Endothelial cell of umbilical vein (primary cell): ENCODE data around the gene FURIN. TPM values are rescaled to one million over a fixed set of nuclear protein-coding genes. Genes with fewer than 3 reads are reported as not detected.
A peak's percentile ranks its signal among the peaks of the same experiment; 100 is the strongest.

ENCODE experiments used
- BruUV-seq: library from RNA; stranded (reverse); fragments of 400-500 nt; replicated peaks from 2 replicates; lab custom pipeline; 2021; lab: Mats Ljungman, UMichigan
- CTCF ChIA-PET: fragments of 300-600, 350-600 bp; sonication (Branson Sonifier 250); formaldehyde crosslinking; loops from one replicate; lab custom pipeline; 2021; ENCODE audit warnings: antibody characterized with exemption, inconsistent platforms; lab: Charles Lee
- POLR2A ChIA-PET: fragments of 300-600, 350-600 bp; sonication (Branson Sonifier 250); formaldehyde crosslinking; loops from one replicate; lab custom pipeline; 2021; ENCODE audit warnings: antibody characterized with exemption, inconsistent platforms; lab: Charles Lee
- DNase-seq: peaks from one replicate; pipeline ENCODE4 v3.0.0-alpha.2; 2011; ENCODE audit warnings: low read depth, low spot score
- FAIRE-seq: peaks from 2 replicates; lab custom pipeline; 2011; peaks lifted over from hg19 to GRCh38; lab: Jason Lieb, UNC
- H2AFZ ChIP-seq: 2 replicates; pipeline ENCODE4 v1.6.0; 2012; ENCODE audit warnings: low read depth, low read length, control low read depth, inconsistent platforms
- H3K27ac ChIP-seq: 2 replicates; pipeline ENCODE4 v1.5.1; 2011; ENCODE audit warnings: low read depth, mild to moderate bottlenecking, control low read depth, low read length, moderate library complexity; ENCODE audit not compliant: insufficient read depth
- H3K27me3 ChIP-seq, 2 experiments: 2 replicates each; pipeline versions ENCODE4 v1.6.0 to v1.6.1; 2011; ENCODE audit warnings: low read length in 2 of 2, mixed read lengths in 1 of 2; ENCODE audit not compliant: control insufficient read depth in 2 of 2, insufficient read depth in 2 of 2
- H3K36me3 ChIP-seq, 2 experiments: 2 replicates in 1 of 2; 3 replicates in 1 of 2; pipeline ENCODE4 v1.5.1; 2011; ENCODE audit warnings: low read length in 2 of 2, mild to moderate bottlenecking in 1 of 2, moderate library complexity in 1 of 2; ENCODE audit not compliant: control insufficient read depth in 2 of 2, insufficient read depth in 2 of 2; ENCODE audit errors: extremely low read depth in 1 of 2
- H3K4me1 ChIP-seq: 3 replicates; pipeline ENCODE4 v1.5.1; 2011; ENCODE audit warnings: mild to moderate bottlenecking, low read length; ENCODE audit not compliant: control insufficient read depth, insufficient read depth; ENCODE audit errors: extremely low read depth
- H3K4me2 ChIP-seq: 2 replicates; pipeline ENCODE4 v1.6.1; 2011; ENCODE audit warnings: low read length, control low read depth, mixed read lengths; ENCODE audit not compliant: insufficient read depth
- H3K4me3 ChIP-seq, 3 experiments: fragments of 200-600 bp in 1 of 3; sonication (generic), shearing (Covaris generic) in 1 of 3; replicated peaks in 1 of 3; 2 replicates each; pipeline ENCODE4 v1.5.1; 2011 to 2016; ENCODE audit warnings: control low read depth in 3 of 3, low read length in 3 of 3, mild to moderate bottlenecking in 2 of 3, inconsistent platforms in 1 of 3, low read depth in 1 of 3, moderate library complexity in 1 of 3; ENCODE audit not compliant: insufficient read depth in 1 of 3
- H3K79me2 ChIP-seq: 2 replicates; pipeline ENCODE4 v1.6.0; 2012; ENCODE audit warnings: low read length, inconsistent platforms; ENCODE audit not compliant: control insufficient read depth, insufficient read depth
- H3K9ac ChIP-seq: replicated peaks from 2 replicates; pipeline ENCODE3; 2011; ENCODE audit warnings: low read length, control low read depth; ENCODE audit not compliant: insufficient read depth; ENCODE audit errors: extremely low read depth
- H3K9me1 ChIP-seq: replicated peaks from 3 replicates; pipeline ENCODE4 v1.6.0; 2011; ENCODE audit warnings: mild to moderate bottlenecking, low read length; ENCODE audit not compliant: control insufficient read depth, insufficient read depth; ENCODE audit errors: extremely low read depth
- H3K9me3 ChIP-seq: replicated peaks from 2 replicates; pipeline ENCODE4 v1.5.1; 2012; ENCODE audit warnings: low read length, inconsistent platforms; ENCODE audit not compliant: control insufficient read depth, insufficient read depth
- H4K20me1 ChIP-seq: replicated peaks from 2 replicates; pipeline ENCODE3; 2011; ENCODE audit warnings: mild to moderate bottlenecking, low read length; ENCODE audit not compliant: control insufficient read depth, insufficient read depth; ENCODE audit errors: extremely low read depth
- EZH2 ChIP-seq: IDR thresholded peaks from 2 replicates; pipeline ENCODE4 v1.6.1; 2012; ENCODE audit warnings: borderline replicate concordance, low read depth, mild to moderate bottlenecking, moderate library complexity, low read length, inconsistent platforms; ENCODE audit not compliant: severe bottlenecking
- FOS ChIP-seq: IDR thresholded peaks from 2 replicates; pipeline ENCODE4 v1.6.1; 2011; ENCODE audit warnings: mild to moderate bottlenecking, low read length, moderate library complexity, borderline replicate concordance; ENCODE audit not compliant: insufficient read depth
- GATA2 ChIP-seq: IDR thresholded peaks from 2 replicates; pipeline ENCODE4 v1.7.0; 2011; ENCODE audit warnings: low read depth, mild to moderate bottlenecking, moderate library complexity, mixed read lengths, low read length; ENCODE audit not compliant: insufficient read length, insufficient read depth
- JUN ChIP-seq: IDR thresholded peaks from 2 replicates; pipeline ENCODE4 v1.6.1; 2011; ENCODE audit warnings: borderline replicate concordance, low read depth; ENCODE audit not compliant: insufficient read length, insufficient read depth
- MYC ChIP-seq: IDR thresholded peaks from one replicate; pipeline ENCODE4 v1.6.1; 2011; ENCODE audit warnings: mild to moderate bottlenecking, low read depth, low read length
- POLR2A ChIP-seq: IDR thresholded peaks from 2 replicates; pipeline ENCODE4 v1.6.1; 2012; ENCODE audit warnings: low read depth, mild to moderate bottlenecking, control low read depth, low read length
- POLR2AphosphoS5 ChIP-seq: IDR thresholded peaks from 2 replicates; pipeline ENCODE4 v1.6.1; 2012; ENCODE audit warnings: low read depth, mild to moderate bottlenecking, control low read depth, low read length, moderate library complexity; ENCODE audit not compliant: insufficient read depth
- dilution Hi-C: fragments of 300-500 bp; cut with MboI; formaldehyde crosslinking; loops from one replicate; pipeline ENCODE4 v1.15.0; 2019; ENCODE audit warnings: low sequenced_read_pairs; ENCODE audit not compliant: extremely low pct_ligation_motif_present
- intact Hi-C: fragments of 100-400 bp; cut with micrococcal nuclease; formaldehyde crosslinking; loops from one replicate; pipeline ENCODE4 v1.10.0; 2022
- polyA plus RNA-seq, 4 experiments: library from polyadenylated mRNA; depleted of rRNA in 3 of 4; stranded (reverse) in 3 of 4; unstranded in 1 of 4; fragments of >200 nt; gene quantifications; 2 replicates each; pipeline versions ENCODE4 v1.2.1 to v1.2.3, GENCODE V29; 2011 to 2012; ENCODE audit warnings: missing spikeins in 1 of 4
- total RNA-seq: library from RNA; stranded (reverse); gene quantifications from 2 replicates; pipeline ENCODE4 v1.2.3, GENCODE V29; 2021
- TF ChIP-seq, protein P1 (sequence below), 2 donors: IDR thresholded peaks; 1 replicate in 1 of 2; 2 replicates in 1 of 2; pipeline ENCODE4 v1.5.1; 2011; ENCODE audit warnings: low read length in 2 of 2, mild to moderate bottlenecking in 2 of 2, moderate library complexity in 2 of 2, control low read depth in 1 of 2, inconsistent platforms in 1 of 2, low read depth in 1 of 2; ENCODE audit not compliant: insufficient read depth in 1 of 2; ENCODE audit errors: extremely low read depth in 1 of 2
- TF ChIP-seq, protein P2 (sequence below): IDR thresholded peaks from 2 replicates; pipeline ENCODE4 v1.6.1; 2011; ENCODE audit not compliant: insufficient read depth, insufficient read length

The FURIN gene
- total and polyA plus RNA-seq, 2 donors (not counting 3 experiments of a cell fraction or from before 2014, with no cell fraction given) = 77.4 to 131 TPM

DNA sequence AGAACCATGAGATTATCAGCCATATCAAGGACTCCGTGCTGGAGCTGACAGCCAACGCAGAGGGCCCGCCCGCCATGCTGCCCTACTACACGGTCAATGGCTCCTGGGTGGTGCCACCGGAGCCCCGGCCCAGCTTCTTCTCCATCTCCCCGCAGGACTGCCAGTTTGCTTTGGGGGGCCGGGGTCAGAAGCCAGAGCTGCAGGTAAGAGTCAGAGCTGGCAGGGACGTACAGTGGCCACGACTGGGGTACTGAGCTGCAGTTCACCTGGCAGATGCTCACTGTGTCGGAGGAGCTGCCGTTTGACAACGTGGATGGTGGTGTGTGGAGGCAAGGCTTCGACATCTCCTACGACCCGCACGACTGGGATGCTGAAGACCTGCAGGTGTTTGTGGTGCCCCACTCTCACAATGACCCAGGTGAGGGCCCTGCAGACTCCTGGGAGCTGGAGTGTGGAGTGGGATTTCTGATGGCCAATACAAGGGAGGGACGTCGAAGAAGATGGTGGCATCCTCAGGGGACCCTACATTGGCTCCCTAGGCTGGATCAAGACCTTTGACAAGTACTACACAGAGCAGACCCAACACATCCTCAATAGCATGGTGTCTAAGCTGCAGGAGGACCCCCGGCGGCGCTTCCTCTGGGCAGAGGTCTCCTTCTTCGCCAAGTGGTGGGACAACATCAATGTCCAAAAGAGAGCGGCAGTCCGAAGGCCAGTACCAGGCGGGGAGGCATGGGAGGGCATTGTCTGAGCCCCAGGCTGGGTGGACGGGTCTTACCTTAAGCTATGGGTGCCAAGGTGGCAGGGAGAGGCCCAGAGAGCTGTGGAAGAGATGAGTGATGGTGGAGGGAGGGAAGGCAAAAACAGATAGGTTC is 37.2 kb downstream of the FURIN start:
- H3K27ac ChIP-seq = no peak overlapping the region
- H3K4me3 ChIP-seq = no peak overlapping the region
- H3K9me1 ChIP-seq = no peaks in the 10 kb centered on the region
- no peaks in the 10 kb centered on the region for H3K9me3 ChIP-seq
- H3K27me3 ChIP-seq = no peaks in the 10 kb centered on the region
- POLR2A ChIA-PET = no interaction called here
- H3K79me2 ChIP-seq = peaks cover 4% of the 10 kb centered on the region
- H3K9ac ChIP-seq = no peak overlapping the region
- intact Hi-C loops = no loop called here
- H2AFZ ChIP-seq = no peak overlapping the region
- H3K4me2 ChIP-seq = no peak overlapping the region
- dilution Hi-C loops = no loop called here
- no peak for DNase-seq
- peaks cover 17% of the 10 kb centered on the region for H3K4me1 ChIP-seq
- FAIRE-seq = no peak
- CTCF ChIA-PET = interaction anchor here (3.4 to 7.3 kb wide), 2 partner anchors 20 to 26 kb away, joined by 18 to 57 read pairs; partner anchors contain the start of gene HDDC3
- TSS peak; percentile 10 for BruUV-seq
- no peak for TF ChIP-seq JUN
- TF ChIP-seq FOS = no peak
- no peak for TF ChIP-seq EZH2
- no peak for TF ChIP-seq POLR2AphosphoS5
- TF ChIP-seq, protein P1, sequence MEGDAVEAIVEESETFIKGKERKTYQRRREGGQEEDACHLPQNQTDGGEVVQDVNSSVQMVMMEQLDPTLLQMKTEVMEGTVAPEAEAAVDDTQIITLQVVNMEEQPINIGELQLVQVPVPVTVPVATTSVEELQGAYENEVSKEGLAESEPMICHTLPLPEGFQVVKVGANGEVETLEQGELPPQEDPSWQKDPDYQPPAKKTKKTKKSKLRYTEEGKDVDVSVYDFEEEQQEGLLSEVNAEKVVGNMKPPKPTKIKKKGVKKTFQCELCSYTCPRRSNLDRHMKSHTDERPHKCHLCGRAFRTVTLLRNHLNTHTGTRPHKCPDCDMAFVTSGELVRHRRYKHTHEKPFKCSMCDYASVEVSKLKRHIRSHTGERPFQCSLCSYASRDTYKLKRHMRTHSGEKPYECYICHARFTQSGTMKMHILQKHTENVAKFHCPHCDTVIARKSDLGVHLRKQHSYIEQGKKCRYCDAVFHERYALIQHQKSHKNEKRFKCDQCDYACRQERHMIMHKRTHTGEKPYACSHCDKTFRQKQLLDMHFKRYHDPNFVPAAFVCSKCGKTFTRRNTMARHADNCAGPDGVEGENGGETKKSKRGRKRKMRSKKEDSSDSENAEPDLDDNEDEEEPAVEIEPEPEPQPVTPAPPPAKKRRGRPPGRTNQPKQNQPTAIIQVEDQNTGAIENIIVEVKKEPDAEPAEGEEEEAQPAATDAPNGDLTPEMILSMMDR (IDR thresholded peaks at IDR 0.05; ENCODE audit: extremely low read depth in 1 of 2, insufficient read depth in 1 of 2, low read depth in 1 of 2, low read length in 2 of 2) = no peak
- no peak for TF ChIP-seq MYC
- TF ChIP-seq POLR2A = no peak
- TF ChIP-seq, protein P2, sequence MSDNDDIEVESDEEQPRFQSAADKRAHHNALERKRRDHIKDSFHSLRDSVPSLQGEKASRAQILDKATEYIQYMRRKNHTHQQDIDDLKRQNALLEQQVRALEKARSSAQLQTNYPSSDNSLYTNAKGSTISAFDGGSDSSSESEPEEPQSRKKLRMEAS = no peak
- TF ChIP-seq GATA2 = no peak
- peaks cover under 1 to 37% of the 10 kb centered on the region in 2 experiments for H3K36me3 ChIP-seq
- no peaks in the 10 kb centered on the region for H4K20me1 ChIP-seq
